K562 (cell line): Measurements from ENCODE around the gene CFDP1. TPM values are rescaled to one million over a fixed set of nuclear protein-coding genes. Genes with fewer than 3 reads are reported as not detected.

Source experiments
- C11orf30 ChIP-seq: fragments of 450-650 bp; IDR thresholded peaks from 2 replicates; pipeline ENCODE4 v1.6.1; 2016; ENCODE audit warnings: low read depth, mild to moderate bottlenecking
- CHD4 ChIP-seq: fragments of 200-600 bp; sonication (generic); IDR thresholded peaks from 3 replicates; pipeline ENCODE4 v1.6.1; 2012; ENCODE audit warnings: low read depth, mild to moderate bottlenecking, mixed read lengths, low read length, inconsistent platforms; ENCODE audit not compliant: insufficient read depth, insufficient replicate concordance, poor library complexity, severe bottlenecking
- ELF1 ChIP-seq: fragments of 200-800 bp; sonication (Bioruptor generic); IDR thresholded peaks from 2 replicates; pipeline ENCODE4 v1.6.1; 2016; ENCODE audit warnings: missing genetic modification characterization, missing compliant biosample characterization
- HMGN3 ChIP-seq: IDR thresholded peaks from 2 replicates; pipeline ENCODE4 v1.6.1; 2011; ENCODE audit warnings: borderline replicate concordance, low read depth, mild to moderate bottlenecking, mixed read lengths, low read length; ENCODE audit not compliant: insufficient read length; ENCODE audit errors: extremely low read depth
- KLF16 ChIP-seq: IDR thresholded peaks from 2 replicates; pipeline ENCODE4 v1.6.1; 2016; ENCODE audit warnings: antibody characterized with exemption
- LARP7 ChIP-seq: fragments of 450-650 bp; IDR thresholded peaks from 2 replicates; pipeline ENCODE4 v1.6.1; 2016
- MCM5 ChIP-seq: fragments of 450-650 bp; IDR thresholded peaks from 2 replicates; pipeline ENCODE4 v1.6.1; 2016; ENCODE audit warnings: low read depth
- MIER1 ChIP-seq: fragments of 450-650 bp; IDR thresholded peaks from 2 replicates; pipeline ENCODE4 v1.6.1; 2016; ENCODE audit warnings: antibody characterized with exemption, mild to moderate bottlenecking, low read depth
- MTA1 ChIP-seq: fragments of 450-650 bp; IDR thresholded peaks from 2 replicates; pipeline ENCODE4 v1.6.1; 2017; ENCODE audit warnings: borderline replicate concordance
- NFIC ChIP-seq: fragments of 450-650 bp; IDR thresholded peaks from 2 replicates; pipeline ENCODE4 v1.6.1; 2017; ENCODE audit warnings: mild to moderate bottlenecking, inconsistent platforms
- PHF20 ChIP-seq: fragments of 450-650 bp; IDR thresholded peaks from 2 replicates; pipeline ENCODE4 v1.6.1; 2018; ENCODE audit not compliant: partially characterized antibody
- PKNOX1 ChIP-seq: fragments of 450-650 bp; IDR thresholded peaks from 2 replicates; pipeline ENCODE4 v1.6.1; 2016
- RBBP5 ChIP-seq: fragments of 200-600 bp; sonication (generic); IDR thresholded peaks from 2 replicates; pipeline ENCODE4 v1.6.1; 2012; ENCODE audit warnings: borderline replicate concordance, mild to moderate bottlenecking, low read length, control low read depth, inconsistent platforms; ENCODE audit not compliant: insufficient read depth, poor library complexity, severe bottlenecking
- TEAD1 ChIP-seq, 2 experiments: fragments of 450-650 bp in 1 of 2; sonication (generic) in 1 of 2; formaldehyde crosslinking; IDR thresholded peaks; 2 replicates each; pipeline versions ENCODE4 v1.4.0 to v1.8.0; 2020 to 2022; ENCODE audit warnings: mild to moderate bottlenecking in 2 of 2, missing genetic modification reagents in 1 of 2
- XRCC5 ChIP-seq: fragments of 200-400 bp; formaldehyde crosslinking; IDR thresholded peaks from 2 replicates; pipeline ENCODE4 v1.6.1; 2017; ENCODE audit warnings: low read depth, mild to moderate bottlenecking, low read length
- ZFP36 ChIP-seq: fragments of 150-350 bp; IDR thresholded peaks from 2 replicates; pipeline ENCODE4 v1.6.1; 2018; ENCODE audit warnings: low read length, low read depth; ENCODE audit not compliant: partially characterized antibody
- ZNF232 ChIP-seq: sonication (generic); formaldehyde crosslinking; IDR thresholded peaks from 2 replicates; pipeline ENCODE4 v1.8.0; 2022; ENCODE audit warnings: mild to moderate bottlenecking, missing genetic modification reagents
- ZNF263 ChIP-seq: sonication (generic); formaldehyde crosslinking; IDR thresholded peaks from 2 replicates; pipeline ENCODE4 v1.8.0; 2022; ENCODE audit warnings: mild to moderate bottlenecking, missing genetic modification reagents, borderline replicate concordance
- ZNF384 ChIP-seq: IDR thresholded peaks from 2 replicates; pipeline ENCODE4 v1.6.1; 2012; ENCODE audit warnings: low read depth, low read length, improper control_type of control experiment
- ZNF512 ChIP-seq: IDR thresholded peaks from 2 replicates; pipeline ENCODE4 v1.6.1; 2016; ENCODE audit warnings: missing genetic modification characterization, missing compliant biosample characterization
- ZNF589 ChIP-seq: fragments of 200-800 bp; sonication (Bioruptor generic); IDR thresholded peaks from 2 replicates; pipeline ENCODE4 v1.6.1; 2016; ENCODE audit warnings: low read depth, missing genetic modification characterization, missing compliant biosample characterization
- ZNF699 ChIP-seq: fragments of 250-450 bp; sonication (Bioruptor Pico); IDR thresholded peaks from 2 replicates; pipeline ENCODE4 v1.8.0; 2021; ENCODE audit warnings: mild to moderate bottlenecking, moderate library complexity; ENCODE audit not compliant: insufficient replicate concordance
- polyA plus RNA-seq, 8 experiments: library from polyadenylated mRNA; depleted of rRNA in 4 of 8; stranded (reverse) in 5 of 8; unstranded in 3 of 8; fragments of >200 nt; fragmentation: Nextera tagmentation in 2 of 8; fragmentation: Illumina TruSeq in 1 of 8; extraction: Ambion mirVana in 2 of 8; extraction: Trizol in 1 of 8; gene quantifications; 2 replicates each; pipeline versions ENCODE4 v1.2.1 to v1.2.3, GENCODE V29; 2011 to 2014; ENCODE audit warnings: inconsistent platforms in 1 of 8, missing spikeins in 1 of 8
- total RNA-seq, 7 experiments: library from RNA; depleted of rRNA in 6 of 7; stranded (reverse); fragments of >200 nt in 6 of 7; fragmentation: Illumina TruSeq in 2 of 7; extraction: Trizol in 2 of 7; gene quantifications; 2 replicates each; pipeline versions ENCODE4 v1.2.1 to v1.2.3, GENCODE V29; 2011 to 2021; ENCODE audit warnings: low replicate concordance in 1 of 7
- TF ChIP-seq, protein P1 (sequence below): sonication (generic); formaldehyde crosslinking; IDR thresholded peaks from 2 replicates; pipeline ENCODE4 v1.9.0; 2022; ENCODE audit warnings: mild to moderate bottlenecking, missing genetic modification reagents
- TF ChIP-seq, protein P2 (sequence below): fragments of 250-450 bp; sonication (Bioruptor Pico); IDR thresholded peaks from 2 replicates; pipeline ENCODE4 v1.4.0; 2020

CFDP1 gene
- total and polyA plus RNA-seq, 9 of the 15 experiments (the other 6 are each of a cell fraction or from before 2014, with no cell fraction given), result 31.5 to 78.4 (median 61.7) TPM

- no peak for TF ChIP-seq ZNF512 (tag)
- peak; percentile 98 for TF ChIP-seq PKNOX1
- TF ChIP-seq HMGN3, result peak; percentile 89
- TF ChIP-seq CHD4, result no peak
- TF ChIP-seq ZNF263, result peak; percentile 44; the same call in 1 of the 2 replicates
- TF ChIP-seq NFIC, result peak; percentile 96
- no peak for TF ChIP-seq MTA1
- TF ChIP-seq, protein P1, sequence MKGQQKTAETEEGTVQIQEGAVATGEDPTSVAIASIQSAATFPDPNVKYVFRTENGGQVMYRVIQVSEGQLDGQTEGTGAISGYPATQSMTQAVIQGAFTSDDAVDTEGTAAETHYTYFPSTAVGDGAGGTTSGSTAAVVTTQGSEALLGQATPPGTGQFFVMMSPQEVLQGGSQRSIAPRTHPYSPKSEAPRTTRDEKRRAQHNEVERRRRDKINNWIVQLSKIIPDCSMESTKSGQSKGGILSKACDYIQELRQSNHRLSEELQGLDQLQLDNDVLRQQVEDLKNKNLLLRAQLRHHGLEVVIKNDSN (CRISPR knock-in tag), result peak; percentile 28; the same call in 1 of the 2 replicates
- no peak for TF ChIP-seq ELF1 (tag)
- TF ChIP-seq ZNF232, result no peak
- peak; percentile 61 for TF ChIP-seq PHF20
- TF ChIP-seq ZNF384, result peak; percentile 60; the same call in 1 of the 2 replicates
- TF ChIP-seq KLF16, result peak; percentile 84
- no peak for TF ChIP-seq ZFP36
- TF ChIP-seq, protein P2, sequence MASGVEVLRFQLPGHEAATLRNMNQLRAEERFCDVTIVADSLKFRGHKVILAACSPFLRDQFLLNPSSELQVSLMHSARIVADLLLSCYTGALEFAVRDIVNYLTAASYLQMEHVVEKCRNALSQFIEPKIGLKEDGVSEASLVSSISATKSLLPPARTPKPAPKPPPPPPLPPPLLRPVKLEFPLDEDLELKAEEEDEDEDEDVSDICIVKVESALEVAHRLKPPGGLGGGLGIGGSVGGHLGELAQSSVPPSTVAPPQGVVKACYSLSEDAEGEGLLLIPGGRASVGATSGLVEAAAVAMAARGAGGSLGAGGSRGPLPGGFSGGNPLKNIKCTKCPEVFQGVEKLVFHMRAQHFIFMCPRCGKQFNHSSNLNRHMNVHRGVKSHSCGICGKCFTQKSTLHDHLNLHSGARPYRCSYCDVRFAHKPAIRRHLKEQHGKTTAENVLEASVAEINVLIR (CRISPR knock-in tag), result peak; percentile 54
- no peak for TF ChIP-seq ZNF589 (CRISPR knock-in tag)
- no peak for TF ChIP-seq MIER1
- no peak for TF ChIP-seq MCM5
- peak; percentile 99 for TF ChIP-seq XRCC5
- peak; percentile 83 for TF ChIP-seq RBBP5
- TF ChIP-seq C11orf30, result peak; percentile 62; the same call in 1 of the 2 replicates
- TF ChIP-seq ZNF699 (CRISPR knock-in tag), result no peak
- no peak for TF ChIP-seq LARP7
- TF ChIP-seq TEAD1 (CRISPR knock-in tag; IDR thresholded peaks at IDR 0.05), result peak in 1 of 2 experiments; percentile 30; a peak in 2 of 4 replicates
Measured at GRCh38 chr16:75464122-75464918, 31.0 kb upstream of the CFDP1 start, which contains the start of gene TMEM170A (continued).
